Central memory CD8-positive, alpha-beta T cell (primary cell): Measurements from ENCODE around the gene UNC13D.
"Not testable (repeated sequence)": the region's sequence is repeated elsewhere in the genome, so short reads cannot be mapped to it uniquely, and the experiment has no call there.

Source experiments
- ATAC-seq: fragments of 150-1000 bp; cut with Tn5 transposase; replicated peaks from 2 replicates; pipeline ENCODE4 v1.10.0; 2022; ENCODE audit warnings: mild to moderate bottlenecking, moderate FRiP score, moderate number of reproducible peaks; ENCODE audit not compliant: poor library complexity, severe bottlenecking; ENCODE audit errors: extremely low read depth
- DNase-seq, 2 donors: peaks; one replicate each; pipeline ENCODE4 v3.0.0; 2021; ENCODE audit warnings: low spot score in 2 of 2
- H3K27ac Mint-ChIP-seq: one replicate; pipeline ENCODE4 v1.8.0; 2022; ENCODE audit warnings: low read depth, mild to moderate bottlenecking, moderate library complexity, mixed read lengths
- H3K27me3 Mint-ChIP-seq: one replicate; pipeline ENCODE4 v1.8.0; 2022; ENCODE audit warnings: mixed read lengths
- H3K36me3 Mint-ChIP-seq: one replicate; pipeline ENCODE4 v1.8.0; 2022; ENCODE audit warnings: mild to moderate bottlenecking, moderate library complexity, mixed read lengths; ENCODE audit not compliant: insufficient read depth
- H3K4me1 Mint-ChIP-seq: one replicate; pipeline ENCODE4 v1.8.0; 2022; ENCODE audit warnings: mixed read lengths
- H3K4me3 Mint-ChIP-seq: one replicate; pipeline ENCODE4 v1.8.0; 2022; ENCODE audit warnings: mild to moderate bottlenecking, moderate library complexity, mixed read lengths
- H3K9me3 Mint-ChIP-seq: one replicate; pipeline ENCODE4 v1.8.0; 2022; ENCODE audit warnings: mixed read lengths

UNC13D gene

GRCh38 chr17:75843577-75844529 lies at the start of gene UNC13D:
TSS of gene UNC13D (minus strand) at chr17:75844404. CDS start at chr17:75844337, 67 bp downstream.
- H3K36me3 Mint-ChIP-seq, result peaks cover 34% of the 10 kb centered on the region
- DNase-seq, result peak; percentile 48 to 51
- no peaks in the 10 kb centered on the region for H3K9me3 Mint-ChIP-seq
- H3K27me3 Mint-ChIP-seq, result no peaks in the 10 kb centered on the region
- peaks cover 18% of the 10 kb centered on the region for H3K4me1 Mint-ChIP-seq
- peak within 1 kb of the TSS; percentile 92 for H3K4me3 Mint-ChIP-seq
- ATAC-seq, result peak; percentile 89
- peak within 1 kb of the TSS; percentile 93 for H3K27ac Mint-ChIP-seq

GRCh38 chr17:75893305-75894048 lies 49.3 kb upstream of the UNC13D start:
- no peak for ATAC-seq
- DNase-seq, result no peak
- Mint-ChIP-seq H3K4me1 (peaks cover 34% of the 10 kb centered on the region), H3K9me3 (no peaks in the 10 kb centered on the region), H3K4me3 (no peak overlapping the region), H3K36me3 (peaks cover 8% of the 10 kb centered on the region), H3K27ac (peak overlapping the region; percentile 73), H3K27me3 (no peaks in the 10 kb centered on the region)

- no peaks in the 10 kb centered on the region for H3K9me3 Mint-ChIP-seq
- DNase-seq (no peak), ATAC-seq (no peak)
- no peaks in the 10 kb centered on the region for H3K27me3 Mint-ChIP-seq
- peaks cover 8% of the 10 kb centered on the region for H3K36me3 Mint-ChIP-seq
- no peak overlapping the region for H3K27ac Mint-ChIP-seq
- peaks cover 33% of the 10 kb centered on the region for H3K4me1 Mint-ChIP-seq
- H3K4me3 Mint-ChIP-seq, result no peak overlapping the region
These were observed 48.5 kb upstream of the UNC13D start for GRCh38 chr17:75892556-75893224.

GRCh38 chr17:75891605-75892555 lies 47.7 kb upstream of the UNC13D start:
- Mint-ChIP-seq H3K4me1 (peaks cover 28% of the 10 kb centered on the region), H3K4me3 (no peak overlapping the region), H3K9me3 (no peaks in the 10 kb centered on the region), H3K27ac (no peak overlapping the region), H3K36me3 (peaks cover 10% of the 10 kb centered on the region), H3K27me3 (no peaks in the 10 kb centered on the region)
- DNase-seq, result no peak
- no peak for ATAC-seq

- no peak for ATAC-seq
- Mint-ChIP-seq H3K4me1 (peaks cover 28% of the 10 kb centered on the region), H3K4me3 (no peak overlapping the region), H3K27ac (no peak overlapping the region), H3K36me3 (peaks cover 10% of the 10 kb centered on the region), H3K27me3 (no peaks in the 10 kb centered on the region), H3K9me3 (no peaks in the 10 kb centered on the region)
- DNase-seq, result no peak
These were observed 46.9 kb upstream of the UNC13D start for GRCh38 chr17:75891022-75891604.

- Mint-ChIP-seq H3K27me3 (no peaks in the 10 kb centered on the region), H3K4me1 (peaks cover 14% of the 10 kb centered on the region), H3K4me3 (no peak overlapping the region), H3K9me3 (no peaks in the 10 kb centered on the region), H3K27ac (no peak overlapping the region), H3K36me3 (peaks cover 8% of the 10 kb centered on the region)
- DNase-seq, result no peak
- no peak for ATAC-seq
These were observed 45.2 kb upstream of the UNC13D start for GRCh38 chr17:75889454-75889853.

- Mint-ChIP-seq H3K27me3 (no peaks in the 10 kb centered on the region), H3K9me3 (no peaks in the 10 kb centered on the region), H3K36me3 (peaks cover 4% of the 10 kb centered on the region), H3K27ac (no peak overlapping the region), H3K4me1 (peaks cover 4% of the 10 kb centered on the region), H3K4me3 (no peak overlapping the region)
- DNase-seq, result no peak
- no peak for ATAC-seq
These were observed 44.3 kb upstream of the UNC13D start for GRCh38 chr17:75888484-75888883.

- not testable (repeated sequence) for H3K9me3 Mint-ChIP-seq, ATAC-seq, H3K36me3 Mint-ChIP-seq, H3K27ac Mint-ChIP-seq, H3K27me3 Mint-ChIP-seq, H3K4me3 Mint-ChIP-seq, DNase-seq
- H3K4me1 Mint-ChIP-seq, result peaks cover 11% of the 10 kb centered on the region
These were observed 41.7 kb upstream of the UNC13D start for GRCh38 chr17:75885860-75886259.

GRCh38 chr17:75885431-75885830 lies 41.2 kb upstream of the UNC13D start:
- H3K27me3 Mint-ChIP-seq, result no peaks in the 10 kb centered on the region
- DNase-seq (no peak), ATAC-seq (no peak)
- peaks cover 5% of the 10 kb centered on the region for H3K36me3 Mint-ChIP-seq
- H3K4me3 Mint-ChIP-seq, result no peak overlapping the region
- H3K27ac Mint-ChIP-seq, result no peak overlapping the region
- H3K4me1 Mint-ChIP-seq, result peaks cover 9% of the 10 kb centered on the region
- H3K9me3 Mint-ChIP-seq, result no peaks in the 10 kb centered on the region

- no peak overlapping the region for H3K4me3 Mint-ChIP-seq
- H3K4me1 Mint-ChIP-seq, result peaks cover 18% of the 10 kb centered on the region
- peaks cover 4% of the 10 kb centered on the region for H3K36me3 Mint-ChIP-seq
- H3K27ac Mint-ChIP-seq, result peak overlapping the region; percentile 41
- H3K9me3 Mint-ChIP-seq, result no peaks in the 10 kb centered on the region
- DNase-seq, result no peak
- no peaks in the 10 kb centered on the region for H3K27me3 Mint-ChIP-seq
- ATAC-seq, result no peak
These were observed 37.7 kb upstream of the UNC13D start for GRCh38 chr17:75881678-75882454.

GRCh38 chr17:75880266-75880665 lies 36.1 kb upstream of the UNC13D start:
- Mint-ChIP-seq H3K27ac (no peak overlapping the region), H3K27me3 (no peaks in the 10 kb centered on the region), H3K36me3 (peaks cover 4% of the 10 kb centered on the region), H3K4me3 (no peak overlapping the region), H3K4me1 (peaks cover 31% of the 10 kb centered on the region), H3K9me3 (no peaks in the 10 kb centered on the region)
- DNase-seq (no peak), ATAC-seq (no peak)
